Frontal cortex (tissue), 4 donors: ENCODE measurements around the gene NTN1. TPM values are rescaled to one million over a fixed set of nuclear protein-coding genes. Genes with fewer than 3 reads are reported as not detected.

ENCODE experiments used
- DNase-seq, 2 donors: peaks; one replicate each; pipeline ENCODE4 v3.0.0; 2012; ENCODE audit warnings: low spot score in 2 of 2
- FAIRE-seq: peaks from 2 replicates; lab custom pipeline; 2012; peaks lifted over from hg19 to GRCh38; lab: Jason Lieb, UNC
- total RNA-seq: library from RNA; depleted of rRNA; stranded (reverse); fragments of >200 nt; gene quantifications from one replicate; pipeline ENCODE4 v1.2.3, GENCODE V29; 2014
- donor health status: control.
- donor health status: control.
- donor health status: control.

The NTN1 gene
- total RNA-seq, 1 donor from 2014 or later = 6.5 TPM

DNA sequence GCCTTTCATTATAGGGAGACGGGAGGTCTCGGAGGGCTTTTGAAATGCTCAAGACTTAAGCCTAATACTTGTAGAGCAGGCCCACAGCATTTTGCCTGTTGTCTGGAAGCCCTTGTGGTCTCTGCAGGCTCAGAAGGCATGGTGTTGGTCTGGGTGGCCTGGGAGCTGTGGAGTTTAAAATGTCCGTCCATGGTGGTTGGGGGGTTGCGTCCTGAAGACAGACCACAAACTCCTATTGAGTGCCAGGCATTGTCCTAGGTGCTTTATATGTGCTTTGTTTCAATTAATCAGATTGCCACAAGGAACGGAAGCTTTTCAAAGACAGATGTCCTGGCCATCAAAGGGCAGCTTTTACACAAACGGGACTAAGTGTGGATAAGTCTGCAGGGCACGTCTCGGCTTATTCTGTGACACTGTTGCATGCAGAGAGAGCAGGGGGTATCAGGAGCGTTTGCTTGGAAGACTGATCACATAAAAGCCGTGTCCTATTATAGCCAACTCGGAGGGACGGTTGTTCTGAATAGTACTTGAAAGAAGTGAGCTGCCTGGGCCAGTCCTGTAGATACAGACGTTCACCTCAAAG lies 7.8 kb downstream of the NTN1 start:
- FAIRE-seq (no peak), DNase-seq (no peak)

GRCh38 chr17:9032151-9032550 lies 10.8 kb downstream of the NTN1 start:
- DNase-seq = no peak
- FAIRE-seq = no peak

DNA sequence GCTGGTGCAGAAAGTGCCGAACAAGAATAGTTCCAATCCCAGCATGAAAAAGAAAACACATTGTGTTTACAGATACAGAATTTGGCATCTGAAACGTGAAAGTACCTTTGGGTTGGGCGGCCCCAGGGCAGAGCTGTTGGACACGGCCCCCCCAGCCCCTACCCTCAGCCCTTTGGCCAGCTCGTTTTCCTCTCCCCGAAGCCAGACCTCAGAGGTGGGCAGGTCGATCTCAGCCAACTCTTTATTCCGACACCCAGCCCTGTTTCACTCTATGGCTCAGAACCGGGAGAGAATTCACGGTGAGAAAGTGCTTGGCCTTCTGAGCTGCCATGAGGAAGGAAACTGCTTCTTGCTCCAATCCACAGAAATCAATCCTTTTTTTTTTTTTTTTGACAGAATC lies 11.3 kb downstream of the NTN1 start:
- no peak for FAIRE-seq
- DNase-seq = no peak

GRCh38 chr17:9035249-9035648 lies 13.9 kb downstream of the NTN1 start:
- FAIRE-seq = no peak
- no peak for DNase-seq

GRCh38 chr17:9036336-9036735 lies 15.0 kb downstream of the NTN1 start:
- no peak for DNase-seq
- no peak for FAIRE-seq

DNA sequence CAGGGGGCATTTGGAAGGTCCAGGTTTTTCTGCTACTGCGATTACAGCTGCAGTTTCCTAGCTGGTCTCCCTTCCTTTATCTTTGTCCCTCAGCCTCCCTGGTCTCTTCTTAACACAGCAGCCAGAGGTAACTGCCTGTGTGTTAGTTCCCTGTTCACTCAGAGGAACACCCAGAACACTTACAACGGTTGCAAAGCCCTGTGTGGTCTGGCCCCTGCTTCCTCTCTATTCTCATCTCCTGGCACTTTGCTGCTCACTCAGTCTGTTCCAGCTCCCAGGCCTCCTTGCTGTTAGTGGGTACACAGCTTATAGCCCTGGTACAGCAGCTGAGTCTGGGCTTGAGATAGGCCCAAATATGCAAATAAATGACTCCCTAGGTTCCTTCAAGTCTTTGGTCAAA lies 16.4 kb downstream of the NTN1 start:
- no peak for FAIRE-seq

GRCh38 chr17:9038380-9038779 lies 17.1 kb downstream of the NTN1 start:
- FAIRE-seq (no peak), DNase-seq (no peak)

More for the DNA sequence above, 16.4 kb downstream of the NTN1 start:
- no peak for DNase-seq

DNA sequence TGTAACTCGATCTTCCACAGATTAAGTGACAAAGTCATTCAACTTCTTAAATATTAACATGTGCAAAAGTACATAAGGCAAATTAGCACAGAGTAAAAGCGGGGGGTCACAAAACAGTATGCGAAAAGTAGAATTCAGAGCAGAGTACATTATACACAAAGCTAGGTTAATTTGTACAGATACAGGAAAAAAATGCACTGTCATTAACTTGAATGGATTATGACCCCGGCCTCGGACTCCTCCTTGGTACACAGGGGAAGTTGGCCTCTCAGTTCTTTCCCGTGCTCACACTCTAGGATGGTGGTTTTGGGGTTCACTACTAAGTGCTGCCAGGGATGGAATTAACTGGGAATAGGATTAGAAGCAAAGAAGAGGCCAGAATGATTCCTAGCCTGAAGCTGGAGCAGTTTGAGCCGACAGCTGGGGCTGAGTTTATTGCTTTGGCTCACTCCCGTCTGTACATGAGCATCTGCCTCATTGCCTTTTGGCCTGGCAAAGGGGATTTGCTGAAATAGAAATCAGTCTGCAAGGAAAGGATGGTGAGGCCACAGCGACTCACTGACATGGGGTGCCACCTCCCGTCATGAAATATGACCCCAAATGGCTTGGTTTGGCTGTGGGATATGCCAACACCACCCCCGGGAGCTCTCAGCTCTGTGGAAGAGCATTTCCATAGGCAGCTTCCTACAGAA lies 23.6 kb downstream of the NTN1 start:
- no peak for DNase-seq
- no peak for FAIRE-seq

GRCh38 chr17:9050801-9051401 lies 29.6 kb downstream of the NTN1 start:
- FAIRE-seq = no peak
- no peak for DNase-seq

DNA sequence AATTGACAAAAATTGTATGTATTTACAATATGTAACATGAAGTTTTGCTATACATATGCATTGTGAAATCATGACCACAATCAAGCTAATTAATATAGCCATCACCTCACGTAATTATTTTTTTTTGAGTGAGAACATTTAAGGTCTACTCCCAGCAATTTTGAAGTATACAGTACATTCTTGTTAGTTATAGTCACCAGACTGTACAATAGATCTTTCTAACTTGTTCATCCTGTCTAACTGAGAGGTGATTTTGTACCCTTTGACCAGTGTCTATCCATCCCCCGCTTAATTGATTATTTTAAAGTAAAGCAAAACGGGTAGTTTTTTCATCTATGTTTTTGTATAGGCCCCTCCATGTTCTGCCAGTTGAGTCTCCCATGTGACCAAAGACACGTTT lies 30.3 kb downstream of the NTN1 start:
- FAIRE-seq (no peak), DNase-seq (no peak)

DNA sequence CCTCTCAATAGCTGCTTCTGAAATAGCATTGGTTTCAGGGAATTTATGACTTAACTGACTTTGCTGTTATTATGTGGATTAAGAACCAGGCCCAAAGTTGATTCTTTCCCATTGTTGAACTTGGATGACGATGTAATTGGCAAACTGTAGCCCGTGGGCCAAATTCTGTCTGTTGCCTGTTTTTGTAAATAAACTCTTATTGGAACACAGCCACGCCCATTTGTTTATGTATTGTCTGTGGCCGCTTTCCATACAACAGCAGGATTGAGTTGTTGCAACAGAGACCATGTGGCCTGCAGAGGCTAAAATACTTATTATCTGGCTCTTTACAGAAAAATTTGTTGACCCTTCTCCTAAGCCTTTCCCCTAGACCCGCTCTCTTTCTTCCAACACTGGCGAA lies 31.6 kb downstream of the NTN1 start:
- FAIRE-seq (no peak), DNase-seq (no peak)

DNA sequence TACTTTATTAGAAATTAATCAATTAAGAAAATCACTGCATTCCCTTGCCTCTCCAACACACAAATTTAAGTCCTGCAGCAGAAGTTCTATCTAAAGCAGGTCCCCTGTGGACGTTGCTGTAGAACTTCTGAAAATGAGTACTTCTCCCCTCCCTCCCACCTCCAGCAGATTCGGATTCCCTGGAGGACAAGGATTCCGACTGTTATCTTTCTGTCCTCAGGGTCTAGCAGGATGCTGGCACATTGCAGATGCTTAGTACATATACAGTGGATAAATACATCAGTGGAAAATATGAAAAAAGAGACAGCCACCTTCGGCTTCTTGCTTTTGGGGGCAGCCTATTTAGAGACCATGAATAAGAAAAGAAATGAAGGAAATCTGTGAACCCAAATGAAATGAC lies 32.1 kb downstream of the NTN1 start:
- DNase-seq (no peak), FAIRE-seq (no peak)

DNA sequence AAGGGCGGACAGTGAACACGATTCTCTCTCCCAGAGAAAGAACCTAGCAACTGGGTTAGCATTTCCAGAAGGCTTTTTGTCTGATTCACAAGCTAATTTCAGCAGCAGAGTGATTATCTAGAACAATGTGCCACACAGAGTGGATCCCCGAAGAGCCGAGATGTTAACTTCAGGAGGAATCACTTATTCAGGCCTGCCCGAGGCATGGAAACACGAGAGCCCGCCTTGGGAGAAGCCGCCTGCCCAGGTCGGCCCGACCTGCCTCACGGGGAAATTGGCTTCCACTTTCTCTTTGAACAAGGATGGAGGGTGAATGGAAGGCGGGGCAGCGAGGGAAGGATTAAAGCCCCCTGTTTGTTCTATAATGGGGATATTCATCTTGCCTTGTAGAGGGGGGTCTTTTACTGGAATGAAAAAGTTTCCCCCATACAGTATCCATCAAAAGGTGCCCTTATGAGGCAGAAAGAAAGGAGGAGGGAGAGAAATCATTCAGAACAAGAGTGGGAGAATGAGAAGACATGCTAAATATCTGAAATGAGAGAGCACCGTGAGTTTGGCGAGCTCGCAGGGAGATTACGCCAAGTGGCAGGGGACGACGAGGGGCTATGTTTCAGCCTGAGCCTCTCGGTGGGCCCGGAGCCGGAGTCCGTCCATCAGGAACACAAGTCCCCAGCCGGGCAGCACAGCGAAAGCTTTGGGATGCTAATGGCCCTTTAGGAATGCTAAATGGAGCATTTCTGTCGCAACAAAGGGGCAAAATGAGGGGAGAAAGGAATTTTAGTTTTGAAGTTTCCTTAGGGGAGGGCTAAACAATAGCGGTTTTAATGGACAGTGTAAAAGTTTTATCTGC lies 33.0 kb downstream of the NTN1 start:
- FAIRE-seq = no peak

GRCh38 chr17:9055281-9055680 lies 34.0 kb downstream of the NTN1 start:
- DNase-seq = no peak
- FAIRE-seq = no peak

More for the DNA sequence above, 33.0 kb downstream of the NTN1 start:
- DNase-seq = no peak

DNA sequence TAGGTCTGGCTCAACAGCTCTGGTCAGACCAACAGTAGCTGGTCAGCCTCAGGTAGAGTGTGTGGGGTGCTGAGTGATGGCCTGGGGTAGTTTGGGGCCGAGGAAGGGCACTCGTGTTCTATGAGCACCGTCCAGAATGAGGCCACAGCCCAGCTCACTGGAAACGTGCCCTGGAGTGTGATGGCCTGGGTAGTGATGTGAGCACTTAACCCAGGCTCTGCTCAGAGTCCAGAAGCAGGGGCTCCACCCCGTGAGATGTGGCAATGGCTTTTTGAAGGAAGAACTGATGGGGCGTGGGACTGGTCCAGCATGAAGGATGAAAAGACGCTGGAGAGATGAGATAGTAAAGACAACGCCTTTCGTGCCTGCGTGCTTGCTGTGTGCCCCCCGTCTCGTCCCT lies 35.3 kb downstream of the NTN1 start:
- no peak for DNase-seq
- FAIRE-seq = no peak

- FAIRE-seq = no peak
- no peak for DNase-seq
Measured at GRCh38 chr17:9057310-9057709, 36.0 kb downstream of the NTN1 start.

DNA sequence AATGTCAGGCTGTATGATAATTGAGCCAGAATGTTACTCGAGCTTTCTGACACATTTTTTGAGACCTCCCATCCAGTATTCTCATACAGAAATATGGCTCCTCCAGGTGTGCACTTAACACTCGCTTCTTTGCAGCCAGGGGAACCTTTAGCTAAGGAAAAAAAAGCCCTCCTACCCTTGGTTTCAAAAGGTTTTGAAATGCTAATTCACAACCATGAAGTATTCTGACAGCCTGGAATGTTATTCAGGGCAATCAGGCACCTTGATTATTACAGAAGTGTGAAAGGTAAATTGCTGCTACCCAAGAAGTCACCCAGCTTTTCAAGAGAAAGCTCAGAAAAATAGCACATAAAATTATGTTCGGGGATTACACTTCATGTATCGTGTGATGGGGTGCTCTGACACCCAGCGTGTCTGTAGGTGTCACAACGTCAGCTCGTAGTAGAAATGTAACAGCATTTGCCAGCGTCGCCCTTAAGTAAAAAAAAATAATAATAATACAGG lies 41.1 kb downstream of the NTN1 start:
- DNase-seq (no peak), FAIRE-seq (no peak)

GRCh38 chr17:9064311-9064834 lies 43.1 kb downstream of the NTN1 start:
- DNase-seq (no peak), FAIRE-seq (no peak)

GRCh38 chr17:9071016-9071415 lies 49.7 kb downstream of the NTN1 start:
- FAIRE-seq (no peak), DNase-seq (no peak)

DNA sequence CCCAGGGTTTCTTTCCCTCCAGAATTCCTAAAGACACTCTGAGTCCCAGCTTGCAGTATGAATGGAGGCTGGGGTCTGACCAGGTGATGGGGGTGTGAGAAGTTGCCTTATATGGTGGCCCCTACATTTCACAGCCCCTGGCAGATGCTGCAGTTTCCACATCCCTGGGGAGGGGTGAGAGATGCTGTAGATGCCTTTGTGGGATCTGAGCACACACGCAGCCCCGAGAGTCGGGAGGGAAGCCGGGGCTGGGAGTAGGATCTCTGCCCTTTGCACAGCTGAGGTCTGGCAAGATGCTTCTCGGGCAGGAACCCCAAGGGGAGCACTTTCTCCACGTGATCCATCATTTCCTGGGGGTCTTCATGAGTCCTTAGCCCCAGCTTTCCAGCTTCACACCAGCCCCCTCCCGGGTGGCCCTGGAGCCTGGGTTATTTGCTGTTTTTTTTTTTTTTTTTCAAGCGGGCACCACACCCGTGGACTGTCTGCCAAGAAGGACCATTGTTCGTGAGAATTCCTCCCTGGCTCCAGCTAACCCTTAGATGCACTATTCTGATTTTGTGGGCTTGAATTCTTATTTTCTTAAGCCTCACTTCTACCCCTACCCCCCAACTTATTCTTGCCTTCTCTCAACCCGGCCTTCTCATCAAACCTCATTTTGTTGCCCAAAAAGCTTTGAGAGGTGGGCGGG lies 50.6 kb downstream of the NTN1 start:
- FAIRE-seq (no peak), DNase-seq (no peak)
